Measurements from ENCODE around the gene FBXL7.
A peak's percentile ranks its signal among the peaks of the same experiment; 100 is the strongest.

FBXL7 gene

GRCh38 chr5:15547261-15547839, 47.4 kb downstream of the FBXL7 start:
- DNase-seq, result peak; percentile 13

- DNase-seq, result no peak
Observed at GRCh38 chr5:15549961-15550360, 50.0 kb downstream of the FBXL7 start.

GRCh38 chr5:15550502-15551112, 50.6 kb downstream of the FBXL7 start:
- no peak for DNase-seq

- no peak for DNase-seq
Observed at GRCh38 chr5:15551113-15551504, 51.1 kb downstream of the FBXL7 start.

GRCh38 chr5:15554542-15554941, 54.6 kb downstream of the FBXL7 start:
- no peak for DNase-seq

- DNase-seq, result no peak
Observed at GRCh38 chr5:15555176-15555575, 55.2 kb downstream of the FBXL7 start.

GRCh38 chr5:15558240-15558639, 58.3 kb downstream of the FBXL7 start:
- DNase-seq, result no peak

GRCh38 chr5:15558681-15559080, 58.7 kb downstream of the FBXL7 start:
- no peak for DNase-seq

- DNase-seq, result no peak
Observed at GRCh38 chr5:15560421-15560820, 60.4 kb downstream of the FBXL7 start.

GRCh38 chr5:15564523-15564922, 64.5 kb downstream of the FBXL7 start:
- no peak for DNase-seq

- no peak for DNase-seq
Observed at GRCh38 chr5:15564957-15565356, 65.0 kb downstream of the FBXL7 start.

GRCh38 chr5:15566306-15566705, 66.3 kb downstream of the FBXL7 start:
- DNase-seq, result no peak

GRCh38 chr5:15566789-15567188, 66.8 kb downstream of the FBXL7 start:
- DNase-seq, result no peak

GRCh38 chr5:15570491-15570890, 70.5 kb downstream of the FBXL7 start:
- no peak for DNase-seq

GRCh38 chr5:15571081-15571480, 71.1 kb downstream of the FBXL7 start:
- DNase-seq, result no peak

- no peak for DNase-seq
Observed at GRCh38 chr5:15571618-15572017, 71.6 kb downstream of the FBXL7 start.

GRCh38 chr5:15573590-15573989, 73.6 kb downstream of the FBXL7 start:
- no peak for DNase-seq

GRCh38 chr5:15574128-15574527, 74.1 kb downstream of the FBXL7 start:
- no peak for DNase-seq

GRCh38 chr5:15574806-15575325, 74.9 kb downstream of the FBXL7 start:
- no peak for DNase-seq

- DNase-seq, result no peak
Observed at GRCh38 chr5:15575666-15576065, 75.7 kb downstream of the FBXL7 start.

GRCh38 chr5:15577132-15577531, 77.2 kb downstream of the FBXL7 start:
- DNase-seq, result no peak

- DNase-seq, result no peak
Observed at GRCh38 chr5:15577831-15578230, 77.9 kb downstream of the FBXL7 start.

GRCh38 chr5:15579193-15579990, 79.4 kb downstream of the FBXL7 start:
- no peak for DNase-seq

- DNase-seq, result no peak
Observed at GRCh38 chr5:15584528-15584927, 84.5 kb downstream of the FBXL7 start.

Data from kidney glomerular epithelial cell (primary cell).